ENCODE data around the gene SLC40A1. TPM values are rescaled to one million over a fixed set of nuclear protein-coding genes. Genes with fewer than 3 reads are reported as not detected.

SLC40A1 gene
- total RNA-seq, 4 donors from 2014 or later = 115 to 285 (median 133) TPM

DNA sequence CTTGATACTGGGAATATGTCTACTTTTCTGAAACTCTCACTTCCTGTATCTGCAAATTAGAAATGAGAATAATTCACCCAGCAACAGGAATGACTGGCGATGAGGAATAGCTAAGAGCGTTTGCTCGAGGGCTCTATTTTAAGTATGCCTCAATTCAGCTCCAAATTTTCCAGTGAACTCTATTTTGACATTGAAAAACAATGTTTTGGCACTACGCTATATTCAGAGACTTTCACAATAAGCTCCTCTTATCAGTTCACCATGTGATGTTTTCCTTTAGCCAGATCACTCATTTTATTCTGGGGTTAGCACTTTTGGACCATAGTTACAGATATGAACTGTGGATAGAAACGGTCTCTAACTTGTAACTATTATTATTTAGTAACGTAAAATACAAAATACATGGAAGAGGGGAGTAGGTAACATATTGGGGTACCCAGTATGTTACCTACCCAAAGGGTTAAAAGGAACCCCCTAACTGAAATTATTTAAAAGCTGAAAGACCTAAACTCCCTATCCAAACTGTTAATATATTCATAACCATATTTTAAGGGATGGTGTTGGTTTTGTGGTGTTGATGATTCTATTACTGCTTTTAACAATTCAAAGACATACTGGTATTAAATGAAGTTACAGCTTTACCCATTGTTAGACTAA, 28.1 kb downstream of the SLC40A1 start:
- Histone ChIP-seq H3K36me3 (no peaks in the 10 kb centered on the region), H3K9me3 (no peaks in the 10 kb centered on the region), H3K4me3 (replicated peaks in 1 of 3) (no peak overlapping the region), H3K27ac (peak overlapping the region; percentile 27 to 60 (median 38)), H3K4me1 (no peaks in the 10 kb centered on the region), H3K27me3 (no peaks in the 10 kb centered on the region)
- no peak for TF ChIP-seq POLR2A (IDR thresholded peaks at IDR 0.05)
- TF ChIP-seq, protein P1, sequence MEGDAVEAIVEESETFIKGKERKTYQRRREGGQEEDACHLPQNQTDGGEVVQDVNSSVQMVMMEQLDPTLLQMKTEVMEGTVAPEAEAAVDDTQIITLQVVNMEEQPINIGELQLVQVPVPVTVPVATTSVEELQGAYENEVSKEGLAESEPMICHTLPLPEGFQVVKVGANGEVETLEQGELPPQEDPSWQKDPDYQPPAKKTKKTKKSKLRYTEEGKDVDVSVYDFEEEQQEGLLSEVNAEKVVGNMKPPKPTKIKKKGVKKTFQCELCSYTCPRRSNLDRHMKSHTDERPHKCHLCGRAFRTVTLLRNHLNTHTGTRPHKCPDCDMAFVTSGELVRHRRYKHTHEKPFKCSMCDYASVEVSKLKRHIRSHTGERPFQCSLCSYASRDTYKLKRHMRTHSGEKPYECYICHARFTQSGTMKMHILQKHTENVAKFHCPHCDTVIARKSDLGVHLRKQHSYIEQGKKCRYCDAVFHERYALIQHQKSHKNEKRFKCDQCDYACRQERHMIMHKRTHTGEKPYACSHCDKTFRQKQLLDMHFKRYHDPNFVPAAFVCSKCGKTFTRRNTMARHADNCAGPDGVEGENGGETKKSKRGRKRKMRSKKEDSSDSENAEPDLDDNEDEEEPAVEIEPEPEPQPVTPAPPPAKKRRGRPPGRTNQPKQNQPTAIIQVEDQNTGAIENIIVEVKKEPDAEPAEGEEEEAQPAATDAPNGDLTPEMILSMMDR (IDR thresholded peaks at IDR 0.05) = no peak
- DNase-seq = no peak
- intact Hi-C loops (cut with DNase I) = no loop called here
- WGBS, 2 donors = 50 to 60% methylated on average over 6 of the region's 6 CpGs

- intact Hi-C loops (cut with DNase I) = no loop called here
- Histone ChIP-seq H3K27me3 (no peaks in the 10 kb centered on the region), H3K36me3 (no peaks in the 10 kb centered on the region), H3K4me3 (replicated peaks in 1 of 3) (no peak overlapping the region), H3K27ac (peak overlapping the region; percentile 11 to 60 (median 38)), H3K4me1 (no peaks in the 10 kb centered on the region), H3K9me3 (no peaks in the 10 kb centered on the region)
- TF ChIP-seq POLR2A (IDR thresholded peaks at IDR 0.05) = no peak
- no peak for DNase-seq
Observed at GRCh38 chr2:189551808-189552207, 28.8 kb downstream of the SLC40A1 start.

GRCh38 chr2:189549449-189549832, 31.1 kb downstream of the SLC40A1 start:
- WGBS, 2 donors = 44 to 61% methylated on average over 2 of the region's 2 CpGs
- peak overlapping the region in 1 of 3 donors; percentile 55 for H3K27ac ChIP-seq
- no peaks in the 10 kb centered on the region for H3K9me3 ChIP-seq
- no peaks in the 10 kb centered on the region for H3K4me1 ChIP-seq
- H3K36me3 ChIP-seq = no peaks in the 10 kb centered on the region
- no peak overlapping the region for H3K4me3 ChIP-seq (replicated peaks in 1 of 3)
- TF ChIP-seq, protein P1 (IDR thresholded peaks at IDR 0.05) = no peak
- no peak for TF ChIP-seq POLR2A (IDR thresholded peaks at IDR 0.05)
- no peaks in the 10 kb centered on the region for H3K27me3 ChIP-seq
- DNase-seq = no peak
- intact Hi-C loops (cut with DNase I) = no loop called here

GRCh38 chr2:189548666-189549448, 31.7 kb downstream of the SLC40A1 start:
- Histone ChIP-seq H3K27ac (peak overlapping the region in 2 of 3 donors; percentile 1 to 55), H3K36me3 (no peaks in the 10 kb centered on the region), H3K9me3 (no peaks in the 10 kb centered on the region), H3K4me3 (replicated peaks in 1 of 3) (no peak overlapping the region), H3K4me1 (no peaks in the 10 kb centered on the region), H3K27me3 (no peaks in the 10 kb centered on the region)
- intact Hi-C loops (cut with DNase I) = no loop called here
- 76 to 78% methylated on average over 2 of the region's 2 CpGs for WGBS, 2 donors
- TF ChIP-seq POLR2A (IDR thresholded peaks at IDR 0.05) = no peak
- TF ChIP-seq, protein P1 (IDR thresholded peaks at IDR 0.05) = no peak
- DNase-seq = no peak

DNA sequence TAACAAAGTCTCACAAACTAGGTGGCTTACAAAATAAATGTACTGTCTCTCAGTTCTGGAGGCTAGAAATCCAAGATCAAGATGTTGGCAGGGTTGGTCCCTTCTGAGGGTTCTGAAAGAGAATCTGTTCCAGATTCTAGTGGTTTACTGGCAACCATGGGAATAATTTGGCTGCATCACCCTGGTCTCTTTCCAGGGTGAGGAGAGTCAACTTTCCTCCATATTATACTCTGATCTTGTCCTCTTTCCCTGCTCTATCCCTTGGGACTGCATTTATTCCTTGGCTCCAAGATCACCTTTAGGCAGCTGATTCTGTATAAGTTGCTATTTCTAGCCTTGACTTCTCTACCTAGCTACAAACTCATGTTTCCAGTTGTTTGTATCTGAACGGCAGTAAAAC, 35.2 kb downstream of the SLC40A1 start:
- intact Hi-C loops (cut with DNase I) = no loop called here
- no peaks in the 10 kb centered on the region for H3K4me1 ChIP-seq
- no peak overlapping the region for H3K4me3 ChIP-seq (replicated peaks in 1 of 3)
- no peaks in the 10 kb centered on the region for H3K27me3 ChIP-seq
- 57 to 81% methylated on average over 1 of the region's 1 CpG for WGBS, 2 donors
- H3K36me3 ChIP-seq = no peaks in the 10 kb centered on the region
- TF ChIP-seq, protein P1 (IDR thresholded peaks at IDR 0.05) = no peak
- no peak for TF ChIP-seq POLR2A (IDR thresholded peaks at IDR 0.05)
- DNase-seq = no peak
- no peaks in the 10 kb centered on the region for H3K9me3 ChIP-seq
- H3K27ac ChIP-seq = no peak overlapping the region

All from thyroid gland (tissue), 4 donors.